ENCODE results near the gene FSD1. TPM values are rescaled to one million over a fixed set of nuclear protein-coding genes. Genes with fewer than 3 reads are reported as not detected.

FSD1 gene
- total RNA-seq, 4 donors from 2014 or later, result not detected

GRCh38 chr19:4337906-4338440 is 33.6 kb downstream of the FSD1 start:
- TF ChIP-seq EP300 (IDR thresholded peaks at IDR 0.05) (no peak), POLR2A (IDR thresholded peaks at IDR 0.05) (no peak), POLR2AphosphoS5 (IDR thresholded peaks at IDR 0.05) (no peak), CTCF (IDR thresholded peaks at IDR 0.05) (no peak)
- 8% methylated on average over 14 of the region's 14 CpGs for WGBS
- DNase-seq (ENCODE audit: low spot score in 2 of 2), result peak in 1 of 2 donors; percentile 65
- peak overlapping the region; percentile 92 for H3K27ac ChIP-seq
- H3K36me3 ChIP-seq, result no peaks in the 10 kb centered on the region
- no peaks in the 10 kb centered on the region for H3K9me3 ChIP-seq
- peak overlapping the region; percentile 60 for H3K4me3 ChIP-seq
- H3K27me3 ChIP-seq, result no peaks in the 10 kb centered on the region
- peaks cover 25% of the 10 kb centered on the region for H3K4me1 ChIP-seq

- peak in 1 of 2 donors; percentile 76 for DNase-seq (ENCODE audit: low spot score in 2 of 2)
- peak within 1 kb of the TSS; percentile 60 for H3K4me3 ChIP-seq
- no peaks in the 10 kb centered on the region for H3K9me3 ChIP-seq
- H3K27ac ChIP-seq, result peak within 1 kb of the TSS; percentile 92
- TF ChIP-seq POLR2A (IDR thresholded peaks at IDR 0.05) (no peak), POLR2AphosphoS5 (IDR thresholded peaks at IDR 0.05) (no peak), EP300 (IDR thresholded peaks at IDR 0.05) (no peak), CTCF (IDR thresholded peaks at IDR 0.05) (no peak)
- H3K4me1 ChIP-seq, result peaks cover 28% of the 10 kb centered on the region
- WGBS, result 29% methylated on average over 26 of the region's 27 CpGs
- no peaks in the 10 kb centered on the region for H3K36me3 ChIP-seq
- H3K27me3 ChIP-seq, result no peaks in the 10 kb centered on the region
Measured at GRCh38 chr19:4338441-4339355, 34.3 kb downstream of the FSD1 start, which contains the start of gene STAP2. Gene STAP2, minus strand, starts transcription at chr19:4338827. Its CDS starts 74 bp downstream, at chr19:4338753.

GRCh38 chr19:4342314-4342614 is 37.9 kb downstream of the FSD1 start:
- no peaks in the 10 kb centered on the region for H3K9me3 ChIP-seq
- no peaks in the 10 kb centered on the region for H3K27me3 ChIP-seq
- peaks cover 44% of the 10 kb centered on the region for H3K4me1 ChIP-seq
- TF ChIP-seq POLR2A (IDR thresholded peaks at IDR 0.05) (no peak), POLR2AphosphoS5 (IDR thresholded peaks at IDR 0.05) (no peak), CTCF (IDR thresholded peaks at IDR 0.05) (no peak), EP300 (IDR thresholded peaks at IDR 0.05) (no peak)
- peaks cover 12% of the 10 kb centered on the region for H3K36me3 ChIP-seq
- H3K27ac ChIP-seq, result peak overlapping the region; percentile 87
- 2% methylated on average over 9 of the region's 10 CpGs for WGBS
- H3K4me3 ChIP-seq, result peak overlapping the region; percentile 70
- DNase-seq (ENCODE audit: low spot score in 2 of 2), result no peak

- H3K36me3 ChIP-seq, result peaks cover 12% of the 10 kb centered on the region
- peak overlapping the region; percentile 70 for H3K4me3 ChIP-seq
- H3K9me3 ChIP-seq, result no peaks in the 10 kb centered on the region
- TF ChIP-seq CTCF (IDR thresholded peaks at IDR 0.05) (peak in 1 of 2 donors; percentile 41), POLR2AphosphoS5 (IDR thresholded peaks at IDR 0.05) (peak in 1 of 3 donors; percentile 52), POLR2A (IDR thresholded peaks at IDR 0.05) (peak in 1 of 2 donors; percentile 40), EP300 (IDR thresholded peaks at IDR 0.05) (no peak)
- WGBS, result under 1% methylated on average over 26 of the region's 39 CpGs
- DNase-seq (ENCODE audit: low spot score in 2 of 2), result peak; percentile 98 to 99
- H3K27me3 ChIP-seq, result no peaks in the 10 kb centered on the region
- H3K4me1 ChIP-seq, result peaks cover 38% of the 10 kb centered on the region
- peak overlapping the region; percentile 87 for H3K27ac ChIP-seq
Measured at GRCh38 chr19:4342615-4343369, 38.4 kb downstream of the FSD1 start.
